HepG2 (cell line): ENCODE data around the gene NYNRIN. TPM values are rescaled to one million over a fixed set of nuclear protein-coding genes. Genes with fewer than 3 reads are reported as not detected.

Experiments
- ARID3A ChIP-seq: IDR thresholded peaks from 2 replicates; pipeline ENCODE4 v1.6.1; 2012; ENCODE audit warnings: low read depth, low read length, improper control_type of control experiment
- CAMTA2 ChIP-seq: sonication (generic); formaldehyde crosslinking; IDR thresholded peaks from 2 replicates; pipeline ENCODE4 v1.4.0; 2020; ENCODE audit warnings: mild to moderate bottlenecking, missing genetic modification reagents, borderline replicate concordance
- FOXM1 ChIP-seq: sonication (generic); formaldehyde crosslinking; IDR thresholded peaks from 2 replicates; pipeline ENCODE4 v1.5.0; 2020; ENCODE audit warnings: missing genetic modification reagents
- GATAD1 ChIP-seq: IDR thresholded peaks from 2 replicates; pipeline ENCODE4 v1.6.1; 2016; ENCODE audit warnings: missing genetic modification reagents, missing compliant biosample characterization
- MIER2 ChIP-seq: IDR thresholded peaks from 2 replicates; pipeline ENCODE4 v1.6.1; 2016; ENCODE audit warnings: missing biosample characterization, missing genetic modification reagents
- MXD4 ChIP-seq: IDR thresholded peaks from 2 replicates; pipeline ENCODE4 v1.6.1; 2016; ENCODE audit warnings: mild to moderate bottlenecking, missing biosample characterization, missing genetic modification reagents
- MZF1 ChIP-seq: sonication (generic); formaldehyde crosslinking; IDR thresholded peaks from 2 replicates; pipeline ENCODE4 v1.8.1; 2023; ENCODE audit warnings: mild to moderate bottlenecking, missing genetic modification reagents, borderline replicate concordance
- NFE2 ChIP-seq: sonication (generic); formaldehyde crosslinking; IDR thresholded peaks from 2 replicates; pipeline ENCODE4 v1.4.0; 2020; ENCODE audit warnings: missing genetic modification reagents
- NPAS2 ChIP-seq: sonication (generic); formaldehyde crosslinking; IDR thresholded peaks from 2 replicates; pipeline ENCODE4 v1.8.0; 2022; ENCODE audit warnings: mild to moderate bottlenecking, missing genetic modification reagents, borderline replicate concordance
- PBX3 ChIP-seq: sonication (generic); formaldehyde crosslinking; IDR thresholded peaks from 2 replicates; pipeline ENCODE4 v1.8.1; 2023; ENCODE audit warnings: missing genetic modification reagents, inconsistent platforms, borderline replicate concordance
- ZNF207 ChIP-seq: fragments of 450-650 bp; IDR thresholded peaks from 2 replicates; pipeline ENCODE4 v1.6.1; 2016; ENCODE audit warnings: antibody characterized with exemption, borderline replicate concordance
- ZNF354B ChIP-seq: sonication (generic); formaldehyde crosslinking; IDR thresholded peaks from 2 replicates; pipeline ENCODE4 v1.8.0; 2022; ENCODE audit warnings: mild to moderate bottlenecking, missing genetic modification reagents
- ZNF547 ChIP-seq: sonication (generic); formaldehyde crosslinking; IDR thresholded peaks from 2 replicates; pipeline ENCODE4 v1.5.1; 2020; ENCODE audit warnings: mild to moderate bottlenecking, missing genetic modification reagents
- ZNF589 ChIP-seq: sonication (generic); formaldehyde crosslinking; conservative IDR thresholded peaks from 2 replicates; pipeline ENCODE4 v1.8.0; 2022; ENCODE audit warnings: mild to moderate bottlenecking, moderate library complexity, missing genetic modification reagents
- polyA plus RNA-seq, 8 experiments: library from polyadenylated mRNA; depleted of rRNA in 3 of 8; stranded (reverse) in 7 of 8; unstranded in 1 of 8; fragments of >200 nt; fragmentation: Illumina TruSeq in 4 of 8; extraction: Trizol in 4 of 8; gene quantifications; 2 replicates each; pipeline versions ENCODE4 v1.2.1 to v1.2.3, GENCODE V29; 2011 to 2016; ENCODE audit warnings: low read depth in 4 of 8, missing spikeins in 1 of 8, mixed read lengths in 1 of 8; ENCODE audit not compliant: insufficient read depth in 1 of 8
- total RNA-seq, 5 experiments: library from RNA; depleted of rRNA; stranded (reverse); fragments of >200 nt; fragmentation: Illumina TruSeq; extraction: Trizol; gene quantifications; 2 replicates each; pipeline ENCODE4 v1.2.3, GENCODE V29; 2016; ENCODE audit warnings: low read depth in 1 of 5
- TF ChIP-seq, protein P1 (sequence below): sonication (generic); formaldehyde crosslinking; IDR thresholded peaks from 2 replicates; pipeline ENCODE4 v1.4.0; 2020; ENCODE audit warnings: missing genetic modification reagents, borderline replicate concordance
- TF ChIP-seq, protein P2 (sequence below): sonication (generic); formaldehyde crosslinking; IDR thresholded peaks from 2 replicates; pipeline ENCODE4 v1.4.0; 2020; ENCODE audit warnings: missing genetic modification reagents, low read depth, mild to moderate bottlenecking, borderline replicate concordance
- TF ChIP-seq, protein P3 (sequence below): sonication (generic); formaldehyde crosslinking; IDR thresholded peaks from 2 replicates; pipeline ENCODE4 v1.4.0; 2020; ENCODE audit warnings: missing genetic modification reagents, borderline replicate concordance

Gene NYNRIN
- total and polyA plus RNA-seq, 2 of the 13 experiments (the other 11 are each of a cell fraction or from before 2014, with no cell fraction given), result 0.63 to 1.1 TPM

DNA sequence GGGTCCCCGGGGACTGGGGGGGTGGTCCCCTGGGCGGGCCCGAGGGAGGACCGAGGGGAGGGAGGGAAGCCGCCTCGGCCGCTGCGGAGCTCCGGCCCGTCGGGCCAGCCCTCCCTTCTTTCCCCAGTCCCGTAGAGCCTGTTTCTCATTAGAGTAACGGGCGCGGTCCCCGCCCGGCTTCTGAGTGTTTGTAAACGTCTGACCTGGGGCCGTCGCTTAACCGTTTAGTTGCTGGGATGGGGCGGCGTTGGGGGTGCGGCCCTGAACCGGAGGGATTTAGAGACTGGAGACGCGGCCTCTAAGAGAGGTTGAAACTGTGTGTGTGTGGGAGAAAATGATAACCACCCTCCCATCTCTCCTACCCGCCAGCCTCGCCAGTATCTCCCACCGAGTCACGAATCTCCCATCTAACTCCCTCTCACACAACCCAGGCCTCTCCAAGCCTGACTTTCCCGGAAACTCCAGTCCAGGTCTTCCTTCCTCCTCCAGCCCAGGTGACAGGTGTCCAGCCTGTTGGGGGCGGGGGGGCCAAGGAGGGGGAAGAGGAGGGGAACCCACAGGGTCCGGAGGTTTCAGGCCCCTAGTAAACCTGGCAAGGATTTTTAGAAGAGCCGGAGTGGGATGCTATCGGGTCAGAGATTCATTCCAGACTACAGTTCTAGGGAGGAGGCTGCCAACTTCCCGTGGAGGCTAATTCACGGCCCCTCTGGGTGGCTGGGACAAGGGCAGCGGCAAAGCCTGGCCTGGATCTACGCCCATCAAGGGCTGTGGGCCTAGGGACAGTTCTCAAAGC is 31.9 kb upstream of the NYNRIN start (continued):
- TF ChIP-seq MZF1 (CRISPR knock-in tag) (no peak), PBX3 (CRISPR knock-in tag) (no peak), ARID3A (peak; percentile 34; the same call in 1 of the 2 replicates), NFE2 (no peak), NPAS2 (CRISPR knock-in tag) (no peak), ZNF547 (CRISPR knock-in tag) (peak; percentile 79), FOXM1 (CRISPR knock-in tag) (no peak), GATAD1 (CRISPR knock-in tag) (peak; percentile 69; the same call in 1 of the 2 replicates), CAMTA2 (CRISPR knock-in tag) (0 out of 2 replicates have a peak, but pooled peaks have one; percentile 70), MXD4 (CRISPR knock-in tag) (no peak), ZNF589 (no peak), MIER2 (CRISPR knock-in tag) (no peak), ZNF207 (no peak), ZNF354B (CRISPR knock-in tag) (peak; percentile 89; the same call in 1 of the 2 replicates)
- TF ChIP-seq, protein P1, sequence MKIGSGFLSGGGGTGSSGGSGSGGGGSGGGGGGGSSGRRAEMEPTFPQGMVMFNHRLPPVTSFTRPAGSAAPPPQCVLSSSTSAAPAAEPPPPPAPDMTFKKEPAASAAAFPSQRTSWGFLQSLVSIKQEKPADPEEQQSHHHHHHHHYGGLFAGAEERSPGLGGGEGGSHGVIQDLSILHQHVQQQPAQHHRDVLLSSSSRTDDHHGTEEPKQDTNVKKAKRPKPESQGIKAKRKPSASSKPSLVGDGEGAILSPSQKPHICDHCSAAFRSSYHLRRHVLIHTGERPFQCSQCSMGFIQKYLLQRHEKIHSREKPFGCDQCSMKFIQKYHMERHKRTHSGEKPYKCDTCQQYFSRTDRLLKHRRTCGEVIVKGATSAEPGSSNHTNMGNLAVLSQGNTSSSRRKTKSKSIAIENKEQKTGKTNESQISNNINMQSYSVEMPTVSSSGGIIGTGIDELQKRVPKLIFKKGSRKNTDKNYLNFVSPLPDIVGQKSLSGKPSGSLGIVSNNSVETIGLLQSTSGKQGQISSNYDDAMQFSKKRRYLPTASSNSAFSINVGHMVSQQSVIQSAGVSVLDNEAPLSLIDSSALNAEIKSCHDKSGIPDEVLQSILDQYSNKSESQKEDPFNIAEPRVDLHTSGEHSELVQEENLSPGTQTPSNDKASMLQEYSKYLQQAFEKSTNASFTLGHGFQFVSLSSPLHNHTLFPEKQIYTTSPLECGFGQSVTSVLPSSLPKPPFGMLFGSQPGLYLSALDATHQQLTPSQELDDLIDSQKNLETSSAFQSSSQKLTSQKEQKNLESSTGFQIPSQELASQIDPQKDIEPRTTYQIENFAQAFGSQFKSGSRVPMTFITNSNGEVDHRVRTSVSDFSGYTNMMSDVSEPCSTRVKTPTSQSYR (CRISPR knock-in tag), result peak; percentile 69
- TF ChIP-seq, protein P2, sequence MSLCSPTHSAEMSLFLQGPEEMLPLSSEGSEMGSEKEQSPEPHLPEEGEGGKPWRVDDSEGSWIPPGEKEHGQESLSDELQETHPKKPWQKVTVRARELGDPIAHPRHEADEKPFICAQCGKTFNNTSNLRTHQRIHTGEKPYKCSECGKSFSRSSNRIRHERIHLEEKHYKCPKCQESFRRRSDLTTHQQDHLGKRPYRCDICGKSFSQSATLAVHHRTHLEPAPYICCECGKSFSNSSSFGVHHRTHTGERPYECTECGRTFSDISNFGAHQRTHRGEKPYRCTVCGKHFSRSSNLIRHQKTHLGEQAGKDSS (CRISPR knock-in tag), result no peak; the same call in 1 of the 2 replicates
- TF ChIP-seq, protein P3, sequence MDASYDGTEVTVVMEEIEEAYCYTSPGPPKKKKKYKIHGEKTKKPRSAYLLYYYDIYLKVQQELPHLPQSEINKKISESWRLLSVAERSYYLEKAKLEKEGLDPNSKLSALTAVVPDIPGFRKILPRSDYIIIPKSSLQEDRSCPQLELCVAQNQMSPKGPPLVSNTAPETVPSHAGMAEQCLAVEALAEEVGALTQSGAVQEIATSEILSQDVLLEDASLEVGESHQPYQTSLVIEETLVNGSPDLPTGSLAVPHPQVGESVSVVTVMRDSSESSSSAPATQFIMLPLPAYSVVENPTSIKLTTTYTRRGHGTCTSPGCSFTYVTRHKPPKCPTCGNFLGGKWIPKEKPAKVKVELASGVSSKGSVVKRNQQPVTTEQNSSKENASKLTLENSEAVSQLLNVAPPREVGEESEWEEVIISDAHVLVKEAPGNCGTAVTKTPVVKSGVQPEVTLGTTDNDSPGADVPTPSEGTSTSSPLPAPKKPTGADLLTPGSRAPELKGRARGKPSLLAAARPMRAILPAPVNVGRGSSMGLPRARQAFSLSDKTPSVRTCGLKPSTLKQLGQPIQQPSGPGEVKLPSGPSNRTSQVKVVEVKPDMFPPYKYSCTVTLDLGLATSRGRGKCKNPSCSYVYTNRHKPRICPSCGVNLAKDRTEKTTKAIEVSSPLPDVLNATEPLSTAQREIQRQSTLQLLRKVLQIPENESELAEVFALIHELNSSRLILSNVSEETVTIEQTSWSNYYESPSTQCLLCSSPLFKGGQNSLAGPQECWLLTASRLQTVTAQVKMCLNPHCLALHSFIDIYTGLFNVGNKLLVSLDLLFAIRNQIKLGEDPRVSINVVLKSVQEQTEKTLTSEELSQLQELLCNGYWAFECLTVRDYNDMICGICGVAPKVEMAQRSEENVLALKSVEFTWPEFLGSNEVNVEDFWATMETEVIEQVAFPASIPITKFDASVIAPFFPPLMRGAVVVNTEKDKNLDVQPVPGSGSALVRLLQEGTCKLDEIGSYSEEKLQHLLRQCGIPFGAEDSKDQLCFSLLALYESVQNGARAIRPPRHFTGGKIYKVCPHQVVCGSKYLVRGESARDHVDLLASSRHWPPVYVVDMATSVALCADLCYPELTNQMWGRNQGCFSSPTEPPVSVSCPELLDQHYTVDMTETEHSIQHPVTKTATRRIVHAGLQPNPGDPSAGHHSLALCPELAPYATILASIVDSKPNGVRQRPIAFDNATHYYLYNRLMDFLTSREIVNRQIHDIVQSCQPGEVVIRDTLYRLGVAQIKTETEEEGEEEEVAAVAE, result no peak
